ENCODE data around the gene SNAI3. TPM values are rescaled to one million over a fixed set of nuclear protein-coding genes. Genes with fewer than 3 reads are reported as not detected.
A peak's percentile ranks its signal among the peaks of the same experiment; 100 is the strongest.

The SNAI3 gene
- total and polyA plus RNA-seq, 9 of the 15 experiments (the other 6 are each of a cell fraction or from before 2014, with no cell fraction given): 0.04 to 4.1 (median 0.80) TPM; not detected in 1

GRCh38 chr16:88634141-88634993 is 51.9 kb downstream of the SNAI3 start (continued):
- TF ChIP-seq, protein P1, sequence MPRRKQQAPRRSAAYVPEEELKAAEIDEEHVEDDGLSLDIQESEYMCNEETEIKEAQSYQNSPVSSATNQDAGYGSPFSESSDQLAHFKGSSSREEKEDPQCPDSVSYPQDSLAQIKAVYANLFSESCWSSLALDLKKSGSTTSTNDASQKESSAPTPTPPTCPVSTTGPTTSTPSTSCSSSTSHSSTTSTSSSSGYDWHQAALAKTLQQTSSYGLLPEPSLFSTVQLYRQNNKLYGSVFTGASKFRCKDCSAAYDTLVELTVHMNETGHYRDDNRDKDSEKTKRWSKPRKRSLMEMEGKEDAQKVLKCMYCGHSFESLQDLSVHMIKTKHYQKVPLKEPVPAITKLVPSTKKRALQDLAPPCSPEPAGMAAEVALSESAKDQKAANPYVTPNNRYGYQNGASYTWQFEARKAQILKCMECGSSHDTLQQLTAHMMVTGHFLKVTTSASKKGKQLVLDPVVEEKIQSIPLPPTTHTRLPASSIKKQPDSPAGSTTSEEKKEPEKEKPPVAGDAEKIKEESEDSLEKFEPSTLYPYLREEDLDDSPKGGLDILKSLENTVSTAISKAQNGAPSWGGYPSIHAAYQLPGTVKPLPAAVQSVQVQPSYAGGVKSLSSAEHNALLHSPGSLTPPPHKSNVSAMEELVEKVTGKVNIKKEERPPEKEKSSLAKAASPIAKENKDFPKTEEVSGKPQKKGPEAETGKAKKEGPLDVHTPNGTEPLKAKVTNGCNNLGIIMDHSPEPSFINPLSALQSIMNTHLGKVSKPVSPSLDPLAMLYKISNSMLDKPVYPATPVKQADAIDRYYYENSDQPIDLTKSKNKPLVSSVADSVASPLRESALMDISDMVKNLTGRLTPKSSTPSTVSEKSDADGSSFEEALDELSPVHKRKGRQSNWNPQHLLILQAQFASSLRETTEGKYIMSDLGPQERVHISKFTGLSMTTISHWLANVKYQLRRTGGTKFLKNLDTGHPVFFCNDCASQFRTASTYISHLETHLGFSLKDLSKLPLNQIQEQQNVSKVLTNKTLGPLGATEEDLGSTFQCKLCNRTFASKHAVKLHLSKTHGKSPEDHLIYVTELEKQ (CRISPR knock-in tag; IDR thresholded peaks at IDR 0.05): no peak
- TF ChIP-seq MXI1 (IDR thresholded peaks at IDR 0.05; ENCODE audit: low read depth, low read length) (no peak), RBBP5 (IDR thresholded peaks at IDR 0.05; ENCODE audit: borderline replicate concordance, insufficient read depth, low read length, poor library complexity, severe bottlenecking) (no peak), CEBPB (tag; IDR thresholded peaks at IDR 0.05) (peak; percentile 79), HBP1 (CRISPR knock-in tag; IDR thresholded peaks at IDR 0.05) (no peak), BCOR (IDR thresholded peaks at IDR 0.05) (peak; percentile 41; the same call in 1 of the 2 replicates), HOMEZ (CRISPR knock-in tag; IDR thresholded peaks at IDR 0.05) (no peak), ZNF740 (CRISPR knock-in tag; IDR thresholded peaks at IDR 0.05) (peak; percentile 64; the same call in 1 of the 2 replicates), ZNF740 (tag; IDR thresholded peaks at IDR 0.05) (no peak), ZFX (CRISPR knock-in tag; IDR thresholded peaks at IDR 0.05) (peak; percentile 47; the same call in 1 of the 2 replicates), RHOXF2B (CRISPR knock-in tag; conservative IDR thresholded peaks at IDR 0.05) (no peak), ATF4 (CRISPR knock-in tag; IDR thresholded peaks at IDR 0.05) (no peak), ZNF347 (CRISPR knock-in tag; IDR thresholded peaks at IDR 0.05; ENCODE audit: low read depth) (no peak), FOXJ3 (CRISPR knock-in tag; IDR thresholded peaks at IDR 0.05) (no peak)
- TF ChIP-seq, protein P2, sequence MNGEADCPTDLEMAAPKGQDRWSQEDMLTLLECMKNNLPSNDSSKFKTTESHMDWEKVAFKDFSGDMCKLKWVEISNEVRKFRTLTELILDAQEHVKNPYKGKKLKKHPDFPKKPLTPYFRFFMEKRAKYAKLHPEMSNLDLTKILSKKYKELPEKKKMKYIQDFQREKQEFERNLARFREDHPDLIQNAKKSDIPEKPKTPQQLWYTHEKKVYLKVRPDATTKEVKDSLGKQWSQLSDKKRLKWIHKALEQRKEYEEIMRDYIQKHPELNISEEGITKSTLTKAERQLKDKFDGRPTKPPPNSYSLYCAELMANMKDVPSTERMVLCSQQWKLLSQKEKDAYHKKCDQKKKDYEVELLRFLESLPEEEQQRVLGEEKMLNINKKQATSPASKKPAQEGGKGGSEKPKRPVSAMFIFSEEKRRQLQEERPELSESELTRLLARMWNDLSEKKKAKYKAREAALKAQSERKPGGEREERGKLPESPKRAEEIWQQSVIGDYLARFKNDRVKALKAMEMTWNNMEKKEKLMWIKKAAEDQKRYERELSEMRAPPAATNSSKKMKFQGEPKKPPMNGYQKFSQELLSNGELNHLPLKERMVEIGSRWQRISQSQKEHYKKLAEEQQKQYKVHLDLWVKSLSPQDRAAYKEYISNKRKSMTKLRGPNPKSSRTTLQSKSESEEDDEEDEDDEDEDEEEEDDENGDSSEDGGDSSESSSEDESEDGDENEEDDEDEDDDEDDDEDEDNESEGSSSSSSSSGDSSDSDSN (IDR thresholded peaks at IDR 0.05; ENCODE audit: borderline replicate concordance in 1 of 2, low read depth in 2 of 2, low read length in 2 of 2): peak; percentile 75 to 79; a peak in 3 of 4 replicates

Measured in K562 (cell line).